AG08395 (cell line): ENCODE data around the gene CLCN2.
A peak's percentile ranks its signal among the peaks of the same experiment; 100 is the strongest.
"Not testable (repeated sequence)": the region's sequence is repeated elsewhere in the genome, so short reads cannot be mapped to it uniquely, and the experiment has no call there.

Source experiments
- DNase-seq: peaks from one replicate; pipeline ENCODE4 v3.0.0; 2012; ENCODE audit warnings: mixed read lengths, low spot score

CLCN2 gene

GRCh38 chr3:184345317-184346144, 15.9 kb downstream of the CLCN2 start:
- peak; percentile 92 for DNase-seq

- DNase-seq, result no peak
Observed at GRCh38 chr3:184344579-184345316, 16.7 kb downstream of the CLCN2 start.

- DNase-seq, result no peak
Observed at GRCh38 chr3:184343200-184343876, 18.1 kb downstream of the CLCN2 start.

- DNase-seq, result no peak
Observed at GRCh38 chr3:184341925-184342324, 19.5 kb downstream of the CLCN2 start.

- DNase-seq, result not testable (repeated sequence)
Observed at GRCh38 chr3:184339451-184340135, 21.8 kb downstream of the CLCN2 start.

- no peak for DNase-seq
Observed at GRCh38 chr3:184339001-184339400, 22.4 kb downstream of the CLCN2 start.

- DNase-seq, result no peak
Observed at GRCh38 chr3:184338511-184338945, 22.9 kb downstream of the CLCN2 start.

GRCh38 chr3:184337981-184338380, 23.4 kb downstream of the CLCN2 start:
- no peak for DNase-seq

- DNase-seq, result no peak
Observed at GRCh38 chr3:184337399-184337714, 24.0 kb downstream of the CLCN2 start, which contains the start of gene FAM131A. Gene FAM131A, plus strand, starts transcription at chr3:184337600. Its CDS starts 31 bp downstream, at chr3:184337631.

- peak; percentile 67 for DNase-seq
Observed at GRCh38 chr3:184336547-184337398, 24.6 kb downstream of the CLCN2 start.

GRCh38 chr3:184335661-184336546, 25.5 kb downstream of the CLCN2 start:
- DNase-seq, result peak; percentile 83

GRCh38 chr3:184335291-184335660, 26.1 kb downstream of the CLCN2 start:
- DNase-seq, result no peak

- DNase-seq, result peak; percentile 63
Observed at GRCh38 chr3:184334470-184335158, 26.8 kb downstream of the CLCN2 start.

- no peak for DNase-seq
Observed at GRCh38 chr3:184333700-184334099, 27.7 kb downstream of the CLCN2 start.

- no peak for DNase-seq
Observed at GRCh38 chr3:184333190-184333589, 28.2 kb downstream of the CLCN2 start.

- DNase-seq, result peak; percentile 71
Observed at GRCh38 chr3:184332370-184333090, 28.9 kb downstream of the CLCN2 start.

- no peak for DNase-seq
Observed at GRCh38 chr3:184328516-184328915, 32.9 kb downstream of the CLCN2 start.

- no peak for DNase-seq
Observed at GRCh38 chr3:184327171-184327570, 34.2 kb downstream of the CLCN2 start.
